Testis (tissue), 3 donors: ENCODE results near the gene MAGI2. TPM values are rescaled to one million over a fixed set of nuclear protein-coding genes. Genes with fewer than 3 reads are reported as not detected.

Source experiments
- DNase-seq: peaks from one replicate; pipeline ENCODE4 v3.0.0-alpha.2; 2019
- H3K27ac ChIP-seq, 2 donors: fragments of 200-600 bp; sonication (generic); one replicate each; pipeline ENCODE4 v1.5.1; 2019
- H3K27me3 ChIP-seq: fragments of 200-600 bp; sonication (generic); one replicate; pipeline ENCODE4 v1.5.1; 2019
- H3K36me3 ChIP-seq: fragments of 200-600 bp; sonication (generic); one replicate; pipeline ENCODE4 v1.5.1; 2017; ENCODE audit warnings: low read depth; ENCODE audit errors: missing control alignments
- H3K4me1 ChIP-seq: fragments of 200-600 bp; sonication (generic); one replicate; pipeline ENCODE4 v1.5.1; 2019
- H3K4me3 ChIP-seq, 2 donors: fragments of 200-600 bp; sonication (generic); one replicate each; pipeline ENCODE4 v1.5.1; 2017 to 2019
- H3K9me3 ChIP-seq: fragments of 200-600 bp; sonication (generic); one replicate; pipeline ENCODE4 v1.5.1; 2017
- POLR2A ChIP-seq: fragments of 450-650 bp; IDR thresholded peaks from one replicate; pipeline ENCODE4 v1.6.1; 2017; ENCODE audit warnings: antibody characterized with exemption, mild to moderate bottlenecking, moderate library complexity
- WGBS, 2 donors: methylation state at CpG; one replicate each; pipeline ENCODE4 v1.1.5; 2018; 5-methylcytosine and 5-hydroxymethylcytosine counted together
- intact Hi-C: fragments of 100-400 bp; cut with DNase I; formaldehyde crosslinking; loops from one replicate; pipeline ENCODE4 v1.15.1; 2023; ENCODE audit warnings: low total_unique reads
- polyA plus RNA-seq: library from polyadenylated mRNA; stranded (reverse); fragments of 350-450 nt; fragmentation: Illumina TruSeq; extraction: RNeasy Lipid Tissue Mini Kit (QIAGEN cat#74804); gene quantifications from one replicate; pipeline ENCODE4 v1.2.3, GENCODE V29; 2014; ENCODE audit warnings: low read depth, low replicate concordance; ENCODE audit not compliant: insufficient read depth
- total RNA-seq, 2 donors: library from RNA; depleted of rRNA; stranded (reverse); fragments of >200 nt; gene quantifications; one replicate each; pipeline ENCODE4 v1.2.3, GENCODE V29; 2016
- TF ChIP-seq, protein P1 (sequence below), 3 experiments: fragments of 450-650 bp in 2 of 3; fragments of 200-600 bp in 1 of 3; sonication (generic) in 1 of 3; IDR thresholded peaks; one replicate each; pipeline ENCODE4 v1.5.1; 2016 to 2019; ENCODE audit warnings: antibody characterized with exemption in 3 of 3, mild to moderate bottlenecking in 2 of 3, moderate library complexity in 1 of 3

The MAGI2 gene
- total and polyA plus RNA-seq, 3 donors from 2014 or later, result 11.2 to 13.1 (median 12.4) TPM

DNA sequence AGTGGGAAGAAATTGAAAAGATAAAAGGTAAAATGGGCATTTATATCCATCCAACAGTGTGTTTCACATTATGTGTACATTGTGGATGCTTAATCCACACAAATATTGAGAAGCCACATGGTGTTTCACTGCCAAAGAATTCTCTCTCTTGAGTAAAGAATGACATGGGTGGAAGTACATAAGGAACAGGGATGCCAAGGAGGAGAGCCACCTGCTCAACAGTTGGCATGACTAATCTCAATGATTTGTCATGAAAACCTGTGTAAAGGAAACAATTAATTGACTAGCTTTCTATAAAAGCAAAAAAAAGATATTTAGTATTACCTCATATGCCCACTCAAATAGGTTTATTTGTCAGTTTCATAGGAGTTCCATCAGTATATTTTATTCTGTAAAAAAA lies 43.1 kb downstream of the MAGI2 start:
- Histone ChIP-seq H3K4me3 (no peak overlapping the region), H3K36me3 (no peaks in the 10 kb centered on the region), H3K27me3 (no peaks in the 10 kb centered on the region), H3K27ac (no peak overlapping the region), H3K9me3 (no peaks in the 10 kb centered on the region), H3K4me1 (peaks cover 4% of the 10 kb centered on the region)
- DNase-seq, result no peak
- TF ChIP-seq, protein P1, sequence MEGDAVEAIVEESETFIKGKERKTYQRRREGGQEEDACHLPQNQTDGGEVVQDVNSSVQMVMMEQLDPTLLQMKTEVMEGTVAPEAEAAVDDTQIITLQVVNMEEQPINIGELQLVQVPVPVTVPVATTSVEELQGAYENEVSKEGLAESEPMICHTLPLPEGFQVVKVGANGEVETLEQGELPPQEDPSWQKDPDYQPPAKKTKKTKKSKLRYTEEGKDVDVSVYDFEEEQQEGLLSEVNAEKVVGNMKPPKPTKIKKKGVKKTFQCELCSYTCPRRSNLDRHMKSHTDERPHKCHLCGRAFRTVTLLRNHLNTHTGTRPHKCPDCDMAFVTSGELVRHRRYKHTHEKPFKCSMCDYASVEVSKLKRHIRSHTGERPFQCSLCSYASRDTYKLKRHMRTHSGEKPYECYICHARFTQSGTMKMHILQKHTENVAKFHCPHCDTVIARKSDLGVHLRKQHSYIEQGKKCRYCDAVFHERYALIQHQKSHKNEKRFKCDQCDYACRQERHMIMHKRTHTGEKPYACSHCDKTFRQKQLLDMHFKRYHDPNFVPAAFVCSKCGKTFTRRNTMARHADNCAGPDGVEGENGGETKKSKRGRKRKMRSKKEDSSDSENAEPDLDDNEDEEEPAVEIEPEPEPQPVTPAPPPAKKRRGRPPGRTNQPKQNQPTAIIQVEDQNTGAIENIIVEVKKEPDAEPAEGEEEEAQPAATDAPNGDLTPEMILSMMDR (IDR thresholded peaks at IDR 0.05), result no peak
- TF ChIP-seq POLR2A, result no peak
- intact Hi-C loops, result no loop called here

DNA sequence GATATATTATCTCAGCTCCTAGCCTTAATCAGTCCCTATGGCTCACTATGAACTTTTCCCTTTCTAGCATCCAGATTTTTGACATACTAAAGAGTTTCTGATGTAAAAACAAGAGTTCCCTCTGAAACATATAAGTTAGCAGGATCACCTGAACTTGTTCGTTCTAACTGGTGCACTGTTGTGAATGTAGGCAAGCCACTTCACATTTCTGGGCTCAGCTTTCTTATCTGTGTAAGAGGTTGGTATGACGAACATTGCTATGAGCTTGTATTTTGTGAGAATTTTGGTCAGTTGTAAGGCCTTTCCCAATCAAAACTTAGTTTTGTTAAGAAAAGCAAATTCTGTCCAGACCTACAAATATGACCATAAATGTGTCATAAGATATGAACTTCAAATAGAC lies 46.1 kb downstream of the MAGI2 start:
- 77 to 80% methylated on average over 2 of the region's 2 CpGs for WGBS, 2 donors
- DNase-seq, result no peak
- Histone ChIP-seq H3K4me1 (peaks cover 7% of the 10 kb centered on the region), H3K4me3 (no peak overlapping the region), H3K27ac (no peak overlapping the region), H3K36me3 (no peaks in the 10 kb centered on the region), H3K9me3 (no peaks in the 10 kb centered on the region), H3K27me3 (no peaks in the 10 kb centered on the region)
- TF ChIP-seq, protein P1 (IDR thresholded peaks at IDR 0.05), result no peak
- TF ChIP-seq POLR2A, result no peak
- intact Hi-C loops, result no loop called here

DNA sequence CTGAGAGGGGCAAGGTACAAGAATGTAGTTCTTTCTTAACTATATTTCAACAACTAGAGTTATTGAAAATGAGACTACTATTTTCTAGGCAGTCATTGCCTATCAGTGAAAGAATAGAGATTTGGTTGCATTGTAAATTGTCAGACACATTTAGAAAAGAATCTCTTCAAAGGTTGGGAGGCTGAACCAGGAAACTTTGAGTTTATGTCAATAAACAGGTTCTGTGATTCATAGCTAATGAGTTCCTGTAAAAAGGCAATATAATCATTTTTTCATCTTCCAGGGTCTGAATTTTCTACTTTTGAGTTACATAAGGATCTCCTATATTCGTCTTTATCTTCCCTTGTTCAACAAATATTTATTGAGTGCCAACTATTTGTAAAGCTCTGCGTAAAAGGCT lies 47.1 kb downstream of the MAGI2 start:
- 85 to 86% methylated on average over 2 of the region's 2 CpGs for WGBS, 2 donors
- H3K27ac ChIP-seq, result no peak overlapping the region
- no peaks in the 10 kb centered on the region for H3K9me3 ChIP-seq
- TF ChIP-seq, protein P1 (IDR thresholded peaks at IDR 0.05), result no peak
- no peak for TF ChIP-seq POLR2A
- no peaks in the 10 kb centered on the region for H3K36me3 ChIP-seq
- no peak overlapping the region for H3K4me3 ChIP-seq
- peaks cover 7% of the 10 kb centered on the region for H3K4me1 ChIP-seq
- no peak for DNase-seq
- intact Hi-C loops, result no loop called here
- H3K27me3 ChIP-seq, result no peaks in the 10 kb centered on the region

DNA sequence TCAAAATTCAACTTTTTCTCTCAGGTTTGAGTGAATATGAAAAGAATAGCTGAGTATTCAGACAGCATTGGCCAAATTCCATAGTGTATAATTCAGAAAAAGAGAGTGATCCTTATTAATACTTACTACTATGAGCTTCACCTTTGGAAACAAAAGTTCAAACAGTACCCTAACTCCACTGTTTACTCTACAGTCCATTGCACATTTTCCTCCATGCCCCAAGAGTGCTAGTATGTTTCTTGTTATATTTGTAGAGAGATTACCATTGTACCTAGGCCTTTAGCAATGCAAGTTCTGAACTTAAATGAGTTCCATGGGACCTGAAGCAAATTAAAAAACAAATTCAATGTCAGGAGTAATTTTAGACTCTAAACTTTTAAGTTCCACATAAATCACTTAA lies 48.1 kb downstream of the MAGI2 start:
- no peak overlapping the region for H3K4me3 ChIP-seq
- DNase-seq, result no peak
- H3K4me1 ChIP-seq, result peaks cover 7% of the 10 kb centered on the region
- no peaks in the 10 kb centered on the region for H3K9me3 ChIP-seq
- no peak for TF ChIP-seq POLR2A
- TF ChIP-seq, protein P1 (IDR thresholded peaks at IDR 0.05), result no peak
- H3K27ac ChIP-seq, result no peak overlapping the region
- no peaks in the 10 kb centered on the region for H3K27me3 ChIP-seq
- H3K36me3 ChIP-seq, result no peaks in the 10 kb centered on the region
- intact Hi-C loops, result no loop called here

DNA sequence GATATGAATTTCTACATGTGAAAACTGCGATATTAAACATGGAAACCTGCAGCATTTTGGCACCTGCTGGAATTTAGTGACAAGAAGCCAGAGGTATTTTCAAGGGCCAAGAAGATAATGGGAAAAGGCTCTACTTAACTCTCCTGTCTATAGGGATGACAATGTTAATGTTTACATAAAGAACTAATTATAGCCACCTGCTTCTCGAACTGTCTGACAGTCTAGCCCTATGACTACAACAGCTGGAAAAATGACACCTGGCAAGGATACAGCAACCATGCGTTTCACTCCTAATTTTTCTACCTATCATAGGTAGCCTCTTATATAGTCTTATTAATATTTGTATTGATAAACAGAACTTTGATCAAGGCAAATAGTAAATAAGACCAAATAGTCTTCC lies 49.6 kb downstream of the MAGI2 start:
- Histone ChIP-seq H3K36me3 (no peaks in the 10 kb centered on the region), H3K27ac (no peak overlapping the region), H3K27me3 (no peaks in the 10 kb centered on the region), H3K4me1 (peaks cover 7% of the 10 kb centered on the region), H3K4me3 (no peak overlapping the region), H3K9me3 (no peaks in the 10 kb centered on the region)
- DNase-seq, result no peak
- WGBS, 2 donors, result 75% methylated on average over 3 of the region's 3 CpGs
- intact Hi-C loops, result no loop called here
- TF ChIP-seq POLR2A, result no peak
- TF ChIP-seq, protein P1 (IDR thresholded peaks at IDR 0.05), result no peak
